GM12878 (cell line): Measurements from ENCODE around the gene TPST1.

Experiments used
- CTCF ChIP-seq, 3 experiments: IDR thresholded peaks in 2 of 3; conservative IDR thresholded peaks in 1 of 3; 2 replicates each; pipeline ENCODE4 v1.5.1; 2011; ENCODE audit warnings: low read depth in 3 of 3, low read length in 3 of 3, mild to moderate bottlenecking in 3 of 3, control low read depth in 2 of 3, moderate library complexity in 2 of 3, inconsistent platforms in 1 of 3, mixed read lengths in 1 of 3; ENCODE audit not compliant: control insufficient read depth in 2 of 3, insufficient read depth in 1 of 3; ENCODE audit errors: extremely low read depth in 1 of 3
- ESRRA ChIP-seq: IDR thresholded peaks from 2 replicates; pipeline ENCODE4 v1.6.1; 2012; ENCODE audit warnings: mild to moderate bottlenecking, low read length, improper control_type of control experiment
- MYC ChIP-seq: IDR thresholded peaks from 2 replicates; pipeline ENCODE4 v1.6.1; 2011; ENCODE audit warnings: mild to moderate bottlenecking, low read length, moderate library complexity, inconsistent platforms; ENCODE audit not compliant: insufficient read depth, insufficient replicate concordance, insufficient read length, severe bottlenecking
- USF2 ChIP-seq: IDR thresholded peaks from 2 replicates; pipeline ENCODE4 v1.6.1; 2011; ENCODE audit warnings: low read depth, low read length, improper control_type of control experiment, borderline replicate concordance
- ZNF24 ChIP-seq: fragments of 450-650 bp; IDR thresholded peaks from 2 replicates; pipeline ENCODE4 v1.6.1; 2017; ENCODE audit warnings: antibody characterized with exemption, mild to moderate bottlenecking
- ZNF592 ChIP-seq: fragments of 450-650 bp; IDR thresholded peaks from 2 replicates; pipeline ENCODE4 v1.6.1; 2017; ENCODE audit warnings: mild to moderate bottlenecking, moderate library complexity

GRCh38 chr7:66167773-66168387, 37.3 kb upstream of the TPST1 start:
- no peak for TF ChIP-seq ZNF24
- no peak for TF ChIP-seq CTCF (IDR thresholded peaks at IDR 0.05 in 2 of 3, conservative IDR thresholded peaks at IDR 0.05 in 1 of 3; ENCODE audit: control insufficient read depth in 2 of 3, extremely low read depth in 1 of 3, insufficient read depth in 1 of 3, low read depth in 3 of 3, low read length in 3 of 3)
- TF ChIP-seq USF2 = no peak
- TF ChIP-seq ZNF592 = no peak
- no peak for TF ChIP-seq MYC
- TF ChIP-seq ESRRA = no peak
